ENCODE measurements around the gene RCOR2. TPM values are rescaled to one million over a fixed set of nuclear protein-coding genes. Genes with fewer than 3 reads are reported as not detected.

The RCOR2 gene
- total and polyA plus RNA-seq, 2 of the 4 experiments (the other 2 are of a cell fraction) = 0.90 to 2.0 TPM

DNA sequence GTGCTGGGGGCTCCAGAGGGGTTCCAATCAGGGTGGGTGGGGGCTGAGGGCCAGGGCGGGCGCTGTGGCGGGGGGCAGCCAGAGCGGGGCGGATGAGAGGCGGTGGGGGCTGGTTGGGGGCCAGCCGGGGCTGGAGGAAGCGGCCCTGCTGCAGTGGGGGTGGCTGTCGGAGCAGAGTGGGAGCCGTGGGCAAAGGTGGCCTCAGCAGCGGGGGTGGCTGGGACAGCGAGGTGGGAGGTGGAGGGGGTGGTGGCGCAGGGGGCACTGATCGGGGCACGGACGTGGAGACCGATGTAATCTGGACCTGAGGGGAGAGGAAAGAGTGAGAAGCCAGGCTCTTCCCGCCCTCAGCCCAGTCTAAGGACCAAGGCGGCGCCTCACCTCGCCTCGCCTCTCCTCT lies 5.1 kb downstream of the RCOR2 start:
- Histone ChIP-seq H4K20me1 (ENCODE audit: insufficient read depth, low read length) (no peaks in the 10 kb centered on the region), H3K9me1 (ENCODE audit: insufficient read depth, low read length) (no peaks in the 10 kb centered on the region), H4K8ac (ENCODE audit: low read depth in 2 of 2, low read length in 2 of 2) (no peak overlapping the region), H3K27ac (ENCODE audit: insufficient read depth, low read length) (no peak overlapping the region), H2BK120ac (ENCODE audit: low read depth, low read length) (no peak overlapping the region), H3K4ac (ENCODE audit: low read depth, low read length) (no peak overlapping the region), H2AFZ (replicated peaks; ENCODE audit: low read length, poor library complexity) (no peak overlapping the region), H3K9me3 (ENCODE audit: control insufficient read depth, insufficient read depth, low read length) (no peaks in the 10 kb centered on the region), H2BK15ac (ENCODE audit: low read depth, low read length) (no peak overlapping the region), H2AK5ac (ENCODE audit: low read depth, low read length) (no peak overlapping the region), H4K5ac (ENCODE audit: low read depth, low read length) (no peak overlapping the region), H3K79me1 (ENCODE audit: low read depth in 1 of 2, low read length in 2 of 2) (no peaks in the 10 kb centered on the region; a peak in 2 of 4 replicates), H3K56ac (ENCODE audit: extremely low read depth, insufficient read depth, low read length) (no peak overlapping the region), H3K23ac (ENCODE audit: low read depth, low read length) (no peak overlapping the region), H4K91ac (ENCODE audit: insufficient read depth, low read depth, low read length) (no peak overlapping the region), H3K4me1 (ENCODE audit: control insufficient read depth, insufficient read depth, low read length) (peaks cover 7% of the 10 kb centered on the region; the same call in 1 of the 2 replicates), H3K14ac (replicated peaks; ENCODE audit: low read depth, low read length) (no peak overlapping the region), H3K4me3 (ENCODE audit: insufficient read depth, low read depth, low read length) (no peak overlapping the region), H2AK9ac (replicated peaks; ENCODE audit: low read depth, low read length, poor library complexity) (no peak overlapping the region), H3K4me2 (ENCODE audit: low read depth, low read length) (no peak overlapping the region), H3K36me3 (ENCODE audit: control insufficient read depth, insufficient read depth, low read length) (peaks cover 21% of the 10 kb centered on the region; the same call in 1 of the 2 replicates), H3K9ac (ENCODE audit: low read depth, low read length) (no peak overlapping the region), H2BK5ac (ENCODE audit: low read depth, low read length, poor library complexity, severe bottlenecking) (no peak overlapping the region), H2BK20ac (ENCODE audit: low read depth, low read length) (no peak overlapping the region), H3K27me3 (ENCODE audit: control insufficient read depth, insufficient read depth, low read length) (no peaks in the 10 kb centered on the region), H3K18ac (ENCODE audit: low read depth, low read length) (no peak overlapping the region)
- POLR2A ChIA-PET (ENCODE audit: unreplicated experiment) = no interaction called here
- no CpG with 5 or more reads among the region's 22 CpGs for WGBS, 2 experiments (ENCODE audit: extremely low coverage in 2 of 2, insufficient read length in 1 of 2)
- BruUV-seq (replicated peaks) = no TSS peak
- ATAC-seq (ENCODE audit: low read depth) (no peak), DNase-seq (no peak)
- dilution Hi-C loops (cut with HindIII; ENCODE audit: low sequenced_read_pairs, unreplicated experiment) (no loop called here), intact Hi-C loops (cut with micrococcal nuclease) (no loop called here), in situ Hi-C loops (cut with MboI; ENCODE audit: low sequenced_read_pairs) (no loop called here)
- TF ChIP-seq RFX5 (IDR thresholded peaks at IDR 0.05; ENCODE audit: low read depth, low read length) = no peak
- CTCF ChIA-PET = no interaction called here
